Measurements from ENCODE around the gene ROM1.

ROM1 gene

DNA sequence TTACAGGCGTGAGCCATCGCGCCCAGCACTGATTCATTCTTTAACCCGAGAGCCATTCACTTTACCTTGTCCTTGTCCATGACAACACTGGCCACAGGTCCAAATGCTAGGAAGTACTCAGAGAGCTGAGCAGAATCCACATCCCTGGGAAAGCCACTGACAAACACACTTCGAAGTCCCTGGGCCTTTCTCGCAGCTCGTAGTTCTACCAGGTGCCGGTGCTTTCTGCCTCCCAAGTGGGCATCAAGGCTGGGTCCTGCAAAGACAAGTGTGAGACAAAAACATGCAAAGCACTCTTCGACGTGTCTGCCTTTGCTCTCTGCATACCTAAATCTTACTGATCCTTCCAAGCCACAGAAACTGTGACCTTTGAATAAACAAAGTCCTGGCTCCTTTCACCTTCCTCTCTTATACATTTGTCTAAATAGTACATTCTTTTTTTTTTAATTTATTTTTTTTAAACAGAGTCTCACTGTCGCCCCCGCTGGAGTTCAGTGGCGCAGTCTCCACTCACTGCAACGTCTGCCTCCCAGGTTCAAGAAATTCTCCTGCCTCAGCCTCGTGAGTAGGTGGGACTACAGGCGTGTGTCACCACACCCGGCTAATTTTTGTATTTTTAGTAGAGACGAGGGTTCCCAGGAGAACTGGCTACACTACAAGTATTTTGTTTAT, 24.0 kb upstream of the ROM1 start:
- no peak for DNase-seq

DNA sequence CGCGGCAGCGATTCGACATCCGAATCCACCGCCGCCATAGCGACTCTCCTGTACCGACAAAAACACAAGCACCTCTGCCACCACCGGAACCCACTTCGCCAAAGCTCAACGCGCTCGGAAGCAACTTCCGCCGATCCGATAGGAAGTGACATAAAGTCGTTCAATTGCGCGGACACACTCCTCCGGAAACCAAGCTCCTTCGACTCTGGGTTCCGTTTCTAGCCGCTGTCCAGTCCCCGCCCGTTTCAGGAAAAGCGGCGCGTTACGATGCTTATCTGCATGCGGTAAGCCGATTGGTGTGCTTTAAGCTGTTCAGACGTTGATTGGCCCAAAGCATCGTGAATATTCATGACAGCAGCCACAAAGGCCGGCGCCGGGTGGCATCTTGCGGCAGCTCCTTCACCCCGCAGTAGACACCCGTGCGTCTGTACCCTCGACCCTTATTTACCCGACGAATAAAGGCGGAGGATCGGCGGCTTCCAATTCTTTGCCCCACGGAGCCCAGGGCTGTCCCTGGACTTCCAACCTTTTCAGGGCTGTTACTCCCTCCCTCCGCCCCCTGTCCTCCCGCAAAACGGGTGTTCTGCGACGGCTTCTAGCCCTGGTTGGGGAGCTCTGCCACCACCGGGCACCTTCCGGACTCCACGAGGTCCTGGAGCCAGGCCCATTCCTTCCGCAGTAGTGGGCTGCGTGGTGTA, 21.5 kb upstream of the ROM1 start, which contains the start of gene TUT1:
TUT1 (minus strand) TSS at position 76 of the 698 bp plus-strand sequence; CDS start at position 38, 38 bp downstream.
- DNase-seq: peak; percentile 99

DNA sequence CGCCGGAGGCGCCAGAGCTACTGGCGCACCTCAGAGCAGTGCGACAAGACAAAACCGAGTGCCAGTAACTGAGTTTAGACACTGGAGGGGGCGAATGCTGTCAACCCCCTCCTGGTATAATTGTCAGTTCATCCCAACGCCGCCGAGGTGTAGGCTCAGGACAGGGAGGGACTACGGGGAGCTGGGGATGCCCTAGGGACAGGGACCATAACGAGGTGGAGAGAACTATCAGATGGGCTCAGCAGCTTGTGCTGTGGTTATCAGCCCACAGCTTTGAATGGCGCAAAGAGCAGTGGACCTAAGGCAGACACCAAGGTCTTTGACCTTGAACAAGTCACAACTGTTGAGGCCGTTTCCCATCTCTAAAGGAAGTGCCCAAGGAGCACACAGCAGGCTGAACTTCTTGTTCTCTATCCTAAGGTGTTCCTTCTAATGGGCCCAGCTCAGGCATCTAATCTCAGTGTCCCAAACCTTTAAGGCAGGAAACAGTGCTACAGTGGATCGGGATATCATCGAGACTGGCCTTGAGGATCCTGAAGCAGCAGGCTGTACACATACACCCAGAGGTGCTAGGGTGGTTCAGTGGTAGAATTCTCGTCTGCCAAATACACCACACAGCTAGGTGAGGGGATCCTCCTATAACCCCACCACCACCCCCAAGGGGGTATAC, 20.8 kb upstream of the ROM1 start:
- DNase-seq: no peak

DNA sequence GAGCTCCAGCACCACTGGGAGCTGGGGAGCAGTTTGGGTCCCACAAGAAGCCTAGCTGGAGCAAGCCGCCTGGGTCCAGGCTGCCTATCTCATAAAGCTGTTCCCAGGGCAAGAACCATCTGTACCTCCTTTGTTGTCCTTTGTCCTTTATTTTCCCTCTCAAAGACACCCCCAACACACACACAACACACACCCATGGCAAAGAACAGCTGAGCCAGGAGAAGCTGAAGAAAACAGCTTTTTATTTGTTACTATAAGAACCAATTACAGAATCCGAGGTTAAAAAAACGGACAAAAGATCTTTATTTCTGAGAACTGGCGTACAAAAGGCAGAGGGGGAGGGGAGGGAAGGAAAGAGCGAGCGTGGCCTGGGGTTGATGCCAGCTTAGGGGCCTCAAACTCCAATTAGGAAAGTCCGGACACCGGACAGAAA, 20.1 kb upstream of the ROM1 start:
- no peak for DNase-seq

DNA sequence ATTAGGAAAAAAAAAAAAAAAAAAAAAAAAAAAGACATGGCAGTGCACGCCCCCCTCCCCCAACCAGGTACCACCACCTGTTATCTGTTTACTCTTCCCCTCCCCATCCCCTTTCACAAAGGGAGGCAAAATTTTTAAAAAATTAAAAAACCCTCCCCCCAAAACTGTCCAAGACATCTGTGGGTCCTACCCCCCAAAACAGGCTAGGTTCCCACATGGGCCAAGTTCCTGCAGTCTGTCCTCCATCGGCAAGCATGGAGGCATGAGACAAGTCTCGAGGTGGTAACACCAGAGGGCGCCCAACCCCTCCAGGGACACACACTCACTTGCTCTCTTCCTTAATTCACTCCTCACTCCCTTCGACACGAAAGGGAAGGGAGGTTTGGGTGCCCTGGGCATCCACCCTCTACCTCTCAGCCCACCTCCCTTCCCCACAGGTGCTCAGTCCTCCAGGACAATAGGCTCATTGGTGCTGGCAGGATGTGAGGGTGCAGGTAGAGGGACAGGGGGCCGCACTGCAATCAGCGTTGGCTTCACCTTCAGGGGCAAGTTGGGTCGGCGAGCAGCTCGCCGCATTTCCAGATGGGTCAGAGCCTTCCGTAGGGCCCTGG, 19.5 kb upstream of the ROM1 start:
- DNase-seq: peak; percentile 68

DNA sequence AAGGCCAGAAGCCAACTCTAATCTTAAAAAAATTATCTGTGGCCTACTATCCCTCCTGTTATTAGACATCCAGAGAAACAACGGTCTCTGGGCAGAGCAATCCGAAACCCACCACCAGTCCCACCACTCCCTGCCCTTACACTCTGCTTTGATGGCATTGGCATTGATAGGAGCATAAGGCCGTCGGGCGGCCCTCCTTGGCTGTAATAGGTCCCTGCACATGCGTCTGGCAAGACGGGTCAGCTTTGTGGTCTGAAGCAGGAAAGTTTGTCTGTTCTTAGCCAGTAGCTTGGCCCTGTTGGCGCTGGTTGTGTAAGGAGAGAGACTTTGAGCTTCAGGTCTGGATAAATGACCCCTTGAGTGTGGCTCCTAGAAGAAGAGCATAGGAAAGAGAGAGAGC, 17.9 kb upstream of the ROM1 start:
- DNase-seq: no peak

DNA sequence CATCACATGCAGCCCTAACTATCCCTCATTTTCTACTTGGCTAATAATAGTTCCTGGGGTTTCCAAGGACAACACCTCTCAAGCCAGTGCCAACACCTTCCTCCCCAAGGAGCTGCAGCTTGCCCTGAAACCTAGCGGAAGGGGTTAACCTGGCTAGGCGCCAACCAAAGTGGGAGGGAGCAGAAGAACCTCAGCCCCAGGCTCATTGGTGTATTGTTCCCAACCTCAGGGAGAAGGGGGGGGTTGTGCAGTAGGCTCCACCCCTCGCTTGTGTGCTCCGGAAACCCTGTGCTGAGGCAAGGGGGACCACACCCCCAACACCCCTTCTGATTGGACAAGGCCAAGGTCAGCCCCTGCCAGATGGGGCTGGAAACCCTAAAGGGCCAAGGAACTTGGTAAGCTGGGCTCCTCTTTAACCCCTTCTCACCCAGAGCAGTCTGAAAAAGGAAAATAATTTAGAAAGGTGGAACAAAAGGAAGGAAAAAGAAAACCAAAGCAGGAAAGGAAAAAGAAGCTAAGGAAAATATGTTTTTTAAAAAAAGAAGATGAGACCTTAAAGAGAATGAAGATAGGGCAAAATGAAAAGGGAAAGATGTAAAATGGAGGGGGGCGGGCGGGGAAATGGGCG, 13.9 kb upstream of the ROM1 start:
- peak; percentile 98 for DNase-seq

DNA sequence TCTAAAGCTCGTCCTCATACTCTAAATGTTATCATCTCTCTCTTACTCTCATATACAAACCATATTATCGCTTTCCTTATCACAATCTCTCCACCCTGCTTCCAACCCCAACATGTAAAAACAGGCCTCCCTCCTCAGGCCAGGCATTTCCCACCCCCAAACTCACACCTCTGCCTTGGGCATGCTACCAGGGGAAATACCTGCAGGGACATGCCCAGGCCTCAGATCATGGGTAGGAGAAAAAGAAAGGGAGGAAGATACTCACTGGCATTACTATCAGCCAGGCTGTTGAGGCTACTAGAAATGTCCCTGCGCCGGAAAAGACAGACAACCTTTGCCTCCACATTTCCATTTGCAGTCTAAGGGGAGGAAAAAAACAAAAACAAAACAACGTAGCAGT, 13.2 kb upstream of the ROM1 start:
- no peak for DNase-seq

DNA sequence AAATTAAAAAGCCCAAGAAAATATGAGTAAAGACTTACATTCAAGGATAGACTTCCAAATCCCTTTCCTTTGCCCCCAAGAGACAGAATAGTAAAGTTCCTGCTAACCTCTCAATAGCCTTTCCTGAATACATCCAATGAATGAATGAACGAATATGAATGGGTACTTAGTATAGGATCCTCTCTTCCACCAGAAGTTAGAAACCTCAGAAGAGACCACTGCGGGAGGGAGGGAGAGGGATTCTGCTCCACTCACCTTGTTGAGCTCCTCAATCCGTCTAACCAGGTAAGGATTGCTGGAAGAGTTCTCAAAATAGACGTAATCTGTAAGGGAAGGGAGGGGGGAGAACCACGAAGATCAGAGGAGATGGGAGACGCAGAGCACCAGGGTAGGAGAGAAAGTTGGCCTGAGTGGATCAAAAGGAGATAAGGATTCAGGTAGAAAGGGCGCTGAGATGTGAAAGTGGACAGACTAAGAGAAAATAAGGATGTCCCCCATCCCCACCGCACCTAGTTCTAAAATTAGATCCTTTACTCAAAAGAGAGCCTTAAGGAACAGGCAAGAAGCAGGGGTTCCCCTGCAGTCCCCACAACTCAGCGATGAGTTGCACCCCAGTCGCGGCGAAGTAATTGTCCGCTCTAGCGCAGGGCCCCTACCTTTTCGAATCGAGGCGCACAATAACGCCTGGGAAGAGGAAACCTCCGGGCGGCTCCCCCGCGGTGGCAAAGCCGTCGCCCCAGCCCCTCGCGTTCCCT, 12.5 kb upstream of the ROM1 start:
- no peak for DNase-seq

DNA sequence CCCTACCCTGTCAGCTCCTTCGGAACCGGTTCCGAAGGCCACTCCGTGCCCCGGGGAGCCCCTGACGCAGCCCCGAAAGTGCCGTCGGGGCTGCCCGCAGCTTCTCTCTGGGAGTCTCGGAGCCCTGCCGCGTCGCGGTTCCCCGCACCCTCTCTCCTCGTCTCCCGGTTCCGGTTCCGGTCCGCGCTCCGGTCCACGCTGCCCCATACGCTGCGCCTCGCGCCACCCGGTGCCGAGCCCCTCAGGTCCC, 12.0 kb upstream of the ROM1 start:
- peak; percentile 32 for DNase-seq

DNA sequence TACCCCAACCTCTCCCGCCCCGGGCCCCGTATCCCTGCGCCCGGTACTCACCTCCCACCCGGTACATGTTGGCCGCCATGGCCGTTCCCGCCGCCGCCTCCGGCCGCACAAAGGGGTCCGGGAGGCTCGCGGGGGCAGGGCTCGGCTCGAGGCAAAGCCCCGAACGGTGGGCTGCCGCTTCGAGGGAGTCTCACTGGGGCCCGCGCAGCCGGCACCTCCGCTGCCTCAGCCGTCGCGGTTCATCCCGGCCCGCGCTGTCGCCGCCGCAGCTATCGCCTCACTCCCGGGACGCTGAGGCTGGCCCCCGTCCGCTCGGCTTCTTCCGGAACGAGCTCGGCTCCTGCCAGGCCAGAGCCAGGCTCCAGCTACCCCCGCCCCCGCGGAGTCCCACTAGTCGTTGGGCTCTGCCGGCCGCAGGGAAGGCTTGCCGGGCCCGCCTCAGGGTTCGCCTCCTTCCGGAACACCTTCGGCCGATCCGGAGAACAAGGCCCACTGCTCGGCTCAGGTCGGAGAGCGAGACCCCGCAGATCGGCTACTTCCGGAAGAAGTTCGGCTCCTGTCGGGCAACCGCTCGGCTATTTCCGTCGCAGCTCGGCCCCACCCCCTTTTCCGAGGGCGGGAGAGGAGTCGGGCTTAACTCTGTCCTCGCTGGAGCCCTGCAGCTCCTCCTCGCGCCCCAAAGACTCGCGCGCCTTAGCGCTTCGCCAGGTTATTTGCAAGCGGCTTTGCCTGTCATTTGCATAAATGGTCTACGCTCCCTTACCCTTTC, 11.5 kb upstream of the ROM1 start, which contains the start of gene MTA2:
MTA2 (minus strand) TSS at position 494 of the 769 bp plus-strand sequence; CDS start at position 79, 415 bp downstream.
- DNase-seq: peak; percentile 97

DNA sequence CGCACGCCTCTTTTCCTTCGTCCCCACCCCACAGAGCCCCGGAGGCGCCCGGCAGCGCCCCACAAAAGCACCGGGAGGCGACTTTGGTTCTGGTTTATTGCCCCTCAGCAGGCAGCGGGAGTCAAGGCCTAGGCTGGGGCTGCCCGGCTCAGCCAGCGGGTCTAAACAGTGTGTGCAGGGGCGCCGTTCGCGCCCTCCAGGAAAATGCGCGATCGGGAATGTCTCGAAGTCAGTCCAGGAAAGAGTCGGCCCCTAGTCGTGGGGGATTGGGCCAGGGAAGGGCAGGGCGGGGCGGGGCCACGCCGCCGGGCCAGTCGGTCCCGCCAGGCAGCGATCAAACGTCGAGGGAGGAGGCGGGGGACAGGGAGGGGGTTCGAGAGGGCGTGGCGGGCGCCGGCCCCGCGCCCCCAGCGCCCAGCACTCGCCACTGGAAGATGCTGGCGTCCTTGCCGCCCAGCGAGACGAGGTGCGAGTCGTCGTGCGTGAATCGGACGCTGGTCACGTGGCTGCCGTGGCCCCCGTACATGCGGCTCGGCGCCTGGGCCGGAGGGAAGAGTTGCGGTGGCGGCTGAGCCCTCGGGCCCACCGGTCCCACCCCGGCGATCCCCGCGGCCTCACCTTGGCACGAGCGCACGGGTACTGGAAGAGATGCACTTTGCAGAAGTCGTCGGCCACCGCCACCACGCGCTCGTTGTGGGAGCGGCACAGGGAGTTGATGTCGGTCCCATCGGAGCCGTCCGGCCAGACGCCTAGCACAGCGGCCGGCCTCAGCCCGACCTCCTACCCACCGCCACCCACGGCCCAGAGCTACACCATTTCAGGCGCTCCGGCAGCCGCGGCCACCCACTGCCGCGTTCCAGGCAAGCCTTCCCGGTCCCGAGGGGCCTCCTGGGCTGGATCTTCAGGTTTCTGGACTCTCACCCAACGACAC, 10.7 kb upstream of the ROM1 start:
- peak; percentile 69 for DNase-seq

DNA sequence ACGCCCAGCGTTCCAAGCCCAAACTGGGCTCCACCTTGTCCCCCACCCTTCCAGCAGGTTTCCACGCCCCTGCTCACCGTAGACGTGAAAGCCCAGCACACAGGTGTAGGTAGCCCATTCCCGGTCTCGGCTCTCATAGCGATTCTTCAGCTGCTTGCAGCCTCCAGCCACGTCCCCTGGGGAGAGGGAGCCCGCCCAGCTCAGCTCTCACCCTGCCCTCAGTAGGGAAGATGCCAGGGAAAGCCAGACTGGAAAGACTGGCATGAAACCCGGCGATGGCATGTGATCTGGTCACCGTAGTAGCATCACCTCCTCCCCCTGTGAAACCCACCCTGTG, 10.0 kb upstream of the ROM1 start:
- DNase-seq: no peak

DNA sequence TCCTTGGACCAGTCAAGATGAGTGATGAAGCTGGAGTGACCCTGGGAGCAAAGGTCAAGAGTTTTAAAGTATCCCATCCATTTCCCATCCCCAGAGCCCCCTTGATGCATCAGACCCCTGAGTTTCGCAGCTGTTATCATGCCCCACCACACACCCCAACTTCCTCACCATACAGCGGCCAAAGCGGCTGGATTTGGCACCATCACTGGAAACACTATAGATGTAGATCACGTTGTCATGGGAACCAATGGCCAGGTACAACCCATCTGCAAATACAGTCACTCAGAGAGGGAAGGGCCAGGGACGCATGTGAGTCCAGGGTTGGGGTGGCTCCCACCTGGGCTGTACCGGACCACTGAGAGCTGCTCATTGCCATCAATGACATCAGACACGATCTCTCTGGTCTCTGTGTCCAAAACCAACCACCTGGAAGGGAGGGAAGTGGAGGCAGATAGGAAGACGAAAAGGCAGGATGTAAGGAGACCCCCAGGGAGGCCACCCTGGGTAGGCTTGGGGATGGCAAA, 9.2 kb upstream of the ROM1 start:
- DNase-seq: no peak

DNA sequence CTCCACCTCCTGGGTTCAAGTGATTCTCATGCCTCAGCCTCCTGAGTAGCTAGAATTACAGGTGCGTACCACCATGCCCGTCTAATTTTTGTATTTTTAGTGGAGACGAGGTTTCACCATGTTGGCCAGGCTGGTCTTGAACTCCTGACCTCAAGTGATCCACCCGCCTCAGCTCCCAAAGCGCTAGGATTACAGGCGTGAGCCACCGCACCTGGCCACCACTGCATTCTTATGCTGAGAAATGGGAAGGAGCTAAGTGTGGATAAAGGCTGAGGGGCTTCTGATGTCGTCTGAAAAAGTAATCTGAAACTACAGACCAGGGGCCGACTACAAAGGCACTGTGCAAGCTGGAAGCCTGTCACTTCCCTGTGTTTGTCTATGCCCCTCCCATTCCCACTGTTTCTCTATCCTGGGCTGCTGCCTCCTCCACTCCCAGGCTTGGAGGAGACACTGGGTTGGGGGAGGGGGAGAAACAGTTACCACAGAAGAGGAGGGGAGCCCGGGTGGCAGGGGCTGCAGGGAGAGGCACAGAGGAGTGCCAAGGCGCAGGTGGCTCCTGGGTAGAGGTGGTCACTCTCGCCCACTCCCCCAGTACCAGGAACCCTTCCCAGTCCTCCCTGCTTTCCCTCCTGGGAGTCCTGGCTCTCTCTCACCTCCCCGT, 8.5 kb upstream of the ROM1 start:
- no peak for DNase-seq

DNA sequence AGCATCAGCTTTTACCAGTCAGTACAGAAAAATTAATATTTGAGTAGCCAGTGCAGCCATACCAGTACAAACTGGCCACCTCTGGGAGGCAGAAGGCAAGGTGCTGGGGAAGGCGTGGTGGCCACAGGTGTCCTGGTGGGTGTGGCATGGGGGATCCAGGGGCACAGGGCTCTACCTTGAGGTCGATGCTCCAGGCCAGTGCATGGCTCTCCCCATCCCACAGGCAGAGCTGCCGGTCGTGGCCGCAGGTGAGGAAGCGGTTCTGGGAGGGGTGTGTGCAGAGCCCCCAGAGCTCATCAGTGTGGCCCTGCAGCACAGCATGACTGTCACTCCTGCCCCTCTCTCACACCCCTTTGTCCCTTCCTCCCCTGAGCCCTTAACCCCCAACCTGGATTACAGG, 7.6 kb upstream of the ROM1 start:
- no peak for DNase-seq

DNA sequence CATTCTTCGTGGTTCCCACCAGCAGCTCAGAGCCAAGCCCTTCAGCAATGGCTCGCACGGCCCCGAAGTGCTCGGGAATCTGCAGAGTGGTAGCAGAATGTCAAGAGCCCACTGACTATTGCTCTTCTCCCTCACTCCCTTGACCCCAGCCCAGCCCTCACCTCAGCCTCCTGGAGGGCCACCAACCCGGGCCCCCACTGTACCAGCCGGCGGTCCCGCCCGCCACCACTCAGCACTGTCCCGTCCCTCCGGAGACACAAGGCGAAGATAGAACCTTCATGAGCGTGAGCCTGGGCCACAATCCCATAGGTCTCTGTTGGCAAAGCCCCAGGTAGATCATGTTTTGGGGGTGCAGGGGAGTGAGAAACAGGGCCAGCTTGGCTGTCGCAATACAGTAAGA, 7.2 kb upstream of the ROM1 start:
- DNase-seq: no peak

DNA sequence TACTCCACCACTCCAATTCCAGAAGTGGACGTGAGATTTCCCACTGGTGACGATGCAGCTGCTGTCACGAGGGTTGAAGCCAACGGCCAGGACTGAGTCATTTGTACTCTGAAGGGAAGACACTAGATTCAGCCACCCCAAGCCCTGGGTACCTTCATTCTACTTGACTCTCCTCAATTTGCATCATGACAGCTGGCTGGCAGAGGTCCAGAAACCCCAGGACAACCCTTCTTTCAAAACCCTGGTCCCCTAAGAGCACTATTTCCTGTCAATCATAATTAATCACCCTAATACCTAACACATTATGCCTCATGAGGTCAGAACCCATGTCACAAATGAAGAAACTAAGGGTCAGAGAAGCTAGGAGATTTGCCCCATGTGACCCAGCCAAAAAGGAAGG, 5.3 kb upstream of the ROM1 start:
- DNase-seq: no peak

DNA sequence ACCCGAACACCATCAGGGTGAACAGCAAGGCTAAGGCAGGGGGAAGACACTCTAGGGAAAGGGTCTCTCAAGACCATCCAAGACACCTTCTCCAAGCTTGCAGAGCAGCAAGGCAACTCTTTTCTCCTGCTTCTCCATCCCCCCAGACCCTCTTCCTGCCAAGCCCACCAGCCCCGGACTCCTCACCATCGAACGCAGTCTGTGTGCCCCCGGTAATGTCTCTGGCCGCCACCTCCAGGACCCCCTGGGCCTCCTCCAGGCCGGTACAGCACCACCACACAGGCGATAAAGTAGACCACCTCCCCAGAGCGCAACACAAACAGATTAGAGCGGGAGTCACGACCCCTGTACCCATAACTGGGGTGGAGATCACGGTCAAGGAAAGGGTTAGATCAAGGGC, 4.3 kb upstream of the ROM1 start:
- no peak for DNase-seq

DNA sequence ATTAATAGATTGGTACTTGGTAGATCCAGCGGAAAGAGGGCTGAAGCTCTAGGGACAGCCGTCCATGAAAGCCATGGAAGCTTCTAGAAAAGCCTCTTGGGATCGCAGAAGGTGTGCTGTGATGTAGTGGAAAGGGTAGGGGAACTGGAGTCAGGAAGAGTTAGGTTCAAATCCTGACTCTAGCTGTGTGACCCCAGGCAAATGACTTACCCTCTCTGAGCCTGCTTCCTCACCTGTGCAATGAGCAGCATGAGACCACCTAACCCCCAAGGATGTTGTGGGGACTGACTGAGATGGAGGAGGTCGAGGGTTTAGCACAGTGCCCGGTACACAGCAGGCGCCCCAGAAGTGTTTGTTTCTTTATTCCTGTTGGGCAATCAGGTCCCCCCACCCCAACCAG, 2.7 kb upstream of the ROM1 start:
- DNase-seq: no peak

Measured in fibroblast of skin of right quadriceps (primary cell).